HCT116 (cell line): Measurements from ENCODE around the gene MEAF6.

ENCODE experiments used
- ATF3 ChIP-seq: IDR thresholded peaks from 2 replicates; pipeline ENCODE4 v1.6.1; 2012
- CBX3 ChIP-seq: IDR thresholded peaks from 2 replicates; pipeline ENCODE4 v1.6.1; 2012; ENCODE audit warnings: low read depth
- CTCF ChIP-seq, 3 experiments: fragments of 200-600 bp in 1 of 3; sonication (generic) in 1 of 3; IDR thresholded peaks in 2 of 3; conservative IDR thresholded peaks in 1 of 3; 2 replicates each; pipeline ENCODE4 v1.5.1; 2012 to 2017; ENCODE audit warnings: low read depth in 2 of 3, low read length in 2 of 3, antibody characterized with exemption in 1 of 3, borderline replicate concordance in 1 of 3, control low read depth in 1 of 3, mild to moderate bottlenecking in 1 of 3, mixed read lengths in 1 of 3, mixed run types in 1 of 3, moderate library complexity in 1 of 3; ENCODE audit not compliant: insufficient read depth in 1 of 3
- EGR1 ChIP-seq: IDR thresholded peaks from 2 replicates; pipeline ENCODE4 v1.6.1; 2012; ENCODE audit warnings: low read depth
- ELF1 ChIP-seq: IDR thresholded peaks from 2 replicates; pipeline ENCODE4 v1.6.1; 2012; ENCODE audit warnings: low read depth, borderline replicate concordance
- EZH2 ChIP-seq: fragments of 200-600 bp; sonication (generic); IDR thresholded peaks from 2 replicates; pipeline ENCODE4 v1.6.1; 2017; ENCODE audit warnings: antibody characterized with exemption, mixed run types
- JUND ChIP-seq: IDR thresholded peaks from 2 replicates; pipeline ENCODE4 v1.6.1; 2012
- POLR2A ChIP-seq: IDR thresholded peaks from 2 replicates; pipeline ENCODE4 v1.7.0; 2011; ENCODE audit warnings: borderline replicate concordance; ENCODE audit not compliant: insufficient read depth, insufficient read length; ENCODE audit errors: extremely low read depth
- RAD21 ChIP-seq: IDR thresholded peaks from 2 replicates; pipeline ENCODE4 v1.6.1; 2012; ENCODE audit warnings: low read depth, mild to moderate bottlenecking

- TF ChIP-seq CTCF (IDR thresholded peaks at IDR 0.05 in 2 of 3, conservative IDR thresholded peaks at IDR 0.05 in 1 of 3; ENCODE audit: borderline replicate concordance in 1 of 3, insufficient read depth in 1 of 3, low read depth in 2 of 3, low read length in 2 of 3) (no peak), POLR2A (no peak), ATF3 (no peak), JUND (no peak), ELF1 (no peak), EGR1 (no peak), EZH2 (no peak), RAD21 (no peak), CBX3 (no peak)
Measured at GRCh38 chr1:37502104-37502503, 12.5 kb downstream of the MEAF6 start.
